ENCODE data around the gene XPR1.

DNA sequence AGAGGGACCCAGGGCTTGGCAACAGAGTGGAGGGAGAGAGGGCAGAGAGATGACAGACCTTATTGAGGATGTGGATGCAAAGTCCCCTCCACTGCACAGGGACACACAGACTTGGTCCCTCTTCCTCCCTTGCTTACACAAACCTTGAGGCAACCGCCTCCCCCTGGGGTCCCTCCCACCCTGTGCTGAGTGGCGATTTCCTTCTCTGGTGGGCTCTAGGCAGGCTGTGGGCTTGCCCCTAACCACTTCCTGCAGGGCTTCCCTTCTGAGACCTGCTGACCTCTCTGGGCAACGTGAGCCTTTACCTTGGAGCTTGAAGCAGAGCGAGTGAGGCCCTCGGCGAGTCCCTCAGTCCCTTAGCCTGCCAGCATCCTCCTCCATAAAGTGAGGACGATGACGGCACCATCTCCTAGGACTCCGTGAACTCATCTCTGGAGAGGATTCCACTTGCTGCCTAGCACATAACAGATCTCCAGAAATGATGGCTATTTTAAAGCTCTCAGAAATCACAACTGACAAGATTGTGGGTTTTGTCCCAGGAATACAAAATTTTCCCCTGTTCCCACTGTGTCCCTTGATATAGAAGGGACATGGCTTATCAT lies 305.9 kb downstream of the XPR1 start:
- no peak for TF ChIP-seq POLR2AphosphoS5 (IDR thresholded peaks at IDR 0.05)
- TF ChIP-seq, protein P1, sequence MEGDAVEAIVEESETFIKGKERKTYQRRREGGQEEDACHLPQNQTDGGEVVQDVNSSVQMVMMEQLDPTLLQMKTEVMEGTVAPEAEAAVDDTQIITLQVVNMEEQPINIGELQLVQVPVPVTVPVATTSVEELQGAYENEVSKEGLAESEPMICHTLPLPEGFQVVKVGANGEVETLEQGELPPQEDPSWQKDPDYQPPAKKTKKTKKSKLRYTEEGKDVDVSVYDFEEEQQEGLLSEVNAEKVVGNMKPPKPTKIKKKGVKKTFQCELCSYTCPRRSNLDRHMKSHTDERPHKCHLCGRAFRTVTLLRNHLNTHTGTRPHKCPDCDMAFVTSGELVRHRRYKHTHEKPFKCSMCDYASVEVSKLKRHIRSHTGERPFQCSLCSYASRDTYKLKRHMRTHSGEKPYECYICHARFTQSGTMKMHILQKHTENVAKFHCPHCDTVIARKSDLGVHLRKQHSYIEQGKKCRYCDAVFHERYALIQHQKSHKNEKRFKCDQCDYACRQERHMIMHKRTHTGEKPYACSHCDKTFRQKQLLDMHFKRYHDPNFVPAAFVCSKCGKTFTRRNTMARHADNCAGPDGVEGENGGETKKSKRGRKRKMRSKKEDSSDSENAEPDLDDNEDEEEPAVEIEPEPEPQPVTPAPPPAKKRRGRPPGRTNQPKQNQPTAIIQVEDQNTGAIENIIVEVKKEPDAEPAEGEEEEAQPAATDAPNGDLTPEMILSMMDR (IDR thresholded peaks at IDR 0.05) = no peak
- no peak for TF ChIP-seq POLR2A (IDR thresholded peaks at IDR 0.05)

Measured in gastroesophageal sphincter (tissue), 3 donors.